Spleen (tissue), 7 donors: ENCODE results near the gene ASPG.

Experiments used
- POLR2A ChIP-seq, 3 donors: fragments of 450-650 bp; IDR thresholded peaks; one replicate each; pipeline ENCODE4 v1.5.1; 2017; ENCODE audit warnings: antibody characterized with exemption in 3 of 3, mild to moderate bottlenecking in 1 of 3
- TF ChIP-seq, protein P1 (sequence below), 11 experiments: fragments of 200-600 bp in 7 of 11; fragments of 450-650 bp in 4 of 11; sonication (generic) in 4 of 11; IDR thresholded peaks in 8 of 11; conservative IDR thresholded peaks in 3 of 11; 1 replicate in 7 of 11; 2 replicates in 4 of 11; pipeline versions ENCODE4 v1.4.0 to v1.8.0; 2016 to 2021; ENCODE audit warnings: antibody characterized with exemption in 11 of 11, inconsistent platforms in 4 of 11, mild to moderate bottlenecking in 1 of 11
- donor health status: DM: no; HTN: no; CAD: no; lungs with moderate emphysema.
- donor health status: DM: no; HTN: no; CAD: no.
- donor health status: DM: no; HTN: no; CAD: no.

DNA sequence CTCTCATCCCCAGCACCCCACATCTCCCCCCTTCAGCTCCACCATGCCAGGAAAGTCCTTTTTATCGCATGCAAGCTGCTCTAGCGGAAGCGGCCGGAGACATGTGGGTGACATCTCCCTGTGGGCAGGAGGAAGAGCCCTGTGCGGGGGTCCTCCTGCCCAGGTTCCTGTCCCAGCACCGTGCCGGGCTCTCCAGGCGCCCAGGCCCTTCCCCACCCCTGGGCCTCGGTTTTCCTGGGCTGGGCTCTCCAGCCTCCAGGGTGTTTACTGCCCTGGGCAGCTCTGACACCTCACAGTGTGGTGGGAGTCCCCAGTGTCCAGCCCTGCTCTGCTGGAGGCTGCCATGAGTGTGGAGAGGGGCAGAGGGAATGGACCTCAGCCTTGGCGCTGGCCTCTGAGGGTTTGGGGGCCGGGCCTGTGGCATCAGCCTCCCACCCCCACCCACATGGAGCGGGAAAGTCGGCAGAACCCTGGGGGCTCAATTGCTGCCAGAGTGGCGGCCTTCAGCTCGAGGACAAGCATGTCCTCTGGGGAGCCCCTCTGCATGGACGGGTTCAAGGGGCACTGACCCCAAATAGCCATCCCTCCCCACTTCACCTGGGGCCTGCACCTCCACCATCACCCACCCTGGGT, 16.9 kb downstream of the ASPG start:
- no peak for TF ChIP-seq POLR2A (IDR thresholded peaks at IDR 0.05)
- TF ChIP-seq, protein P1, sequence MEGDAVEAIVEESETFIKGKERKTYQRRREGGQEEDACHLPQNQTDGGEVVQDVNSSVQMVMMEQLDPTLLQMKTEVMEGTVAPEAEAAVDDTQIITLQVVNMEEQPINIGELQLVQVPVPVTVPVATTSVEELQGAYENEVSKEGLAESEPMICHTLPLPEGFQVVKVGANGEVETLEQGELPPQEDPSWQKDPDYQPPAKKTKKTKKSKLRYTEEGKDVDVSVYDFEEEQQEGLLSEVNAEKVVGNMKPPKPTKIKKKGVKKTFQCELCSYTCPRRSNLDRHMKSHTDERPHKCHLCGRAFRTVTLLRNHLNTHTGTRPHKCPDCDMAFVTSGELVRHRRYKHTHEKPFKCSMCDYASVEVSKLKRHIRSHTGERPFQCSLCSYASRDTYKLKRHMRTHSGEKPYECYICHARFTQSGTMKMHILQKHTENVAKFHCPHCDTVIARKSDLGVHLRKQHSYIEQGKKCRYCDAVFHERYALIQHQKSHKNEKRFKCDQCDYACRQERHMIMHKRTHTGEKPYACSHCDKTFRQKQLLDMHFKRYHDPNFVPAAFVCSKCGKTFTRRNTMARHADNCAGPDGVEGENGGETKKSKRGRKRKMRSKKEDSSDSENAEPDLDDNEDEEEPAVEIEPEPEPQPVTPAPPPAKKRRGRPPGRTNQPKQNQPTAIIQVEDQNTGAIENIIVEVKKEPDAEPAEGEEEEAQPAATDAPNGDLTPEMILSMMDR (IDR thresholded peaks at IDR 0.05 in 8 of 11, conservative IDR thresholded peaks at IDR 0.05 in 3 of 11), result no peak
